ENCODE data around the gene LRSAM1.

Gene LRSAM1

DNA sequence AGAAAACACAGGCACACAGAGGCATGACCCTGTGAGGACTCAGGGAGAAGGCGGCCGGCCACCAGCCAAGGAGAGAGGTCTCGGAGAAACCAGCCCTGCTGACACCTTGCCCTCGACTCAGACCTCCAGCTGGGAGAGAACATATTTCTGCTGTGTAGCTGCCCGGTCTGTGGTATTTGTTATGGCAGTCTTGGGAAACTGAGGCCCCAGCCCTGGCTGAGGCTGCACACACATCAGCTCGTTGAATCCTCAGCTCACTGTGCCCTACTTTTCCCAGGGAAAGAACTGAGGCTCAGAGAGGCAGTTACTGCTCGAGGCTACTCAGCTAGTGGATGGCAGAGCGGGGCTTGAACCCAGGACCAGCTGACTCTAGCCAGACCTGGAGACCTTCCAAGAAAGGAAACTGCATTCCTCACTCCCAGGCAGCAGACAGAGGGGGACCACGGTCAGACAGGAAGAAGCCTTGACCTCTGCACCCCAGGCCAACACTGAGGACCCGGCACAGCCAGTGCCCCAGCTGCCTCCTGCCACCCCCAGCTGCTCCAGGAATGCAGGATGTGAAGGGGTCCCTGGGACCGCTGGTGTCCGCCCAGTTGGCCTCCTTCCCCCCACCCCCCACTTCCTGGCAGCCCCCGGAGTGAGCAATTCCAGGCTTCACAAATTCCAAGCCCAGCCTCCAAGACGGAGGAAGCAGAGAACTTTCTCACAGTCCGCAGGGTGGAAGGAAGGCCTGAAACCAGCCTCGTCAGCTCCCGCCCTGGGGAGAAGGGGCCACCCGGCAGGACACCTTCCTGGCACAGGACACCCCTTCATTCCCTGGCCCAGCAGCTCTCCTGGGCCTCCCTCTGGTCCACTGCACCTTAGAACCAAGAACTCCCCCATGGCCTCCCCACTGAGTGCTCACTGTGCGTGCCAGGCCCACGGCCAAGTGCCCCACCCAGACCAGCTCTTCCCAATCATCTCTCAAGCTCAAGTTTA lies 69.9 kb downstream of the LRSAM1 start:
- Mint-ChIP-seq H3K36me3 (ENCODE audit: low read depth) (peaks cover 25% of the 10 kb centered on the region), H3K4me3 (no peak overlapping the region), H3K27ac (no peak overlapping the region), H3K9me3 (peaks cover 15% of the 10 kb centered on the region), H3K27me3 (no peaks in the 10 kb centered on the region), H3K4me1 (ENCODE audit: low read depth) (peaks cover 9% of the 10 kb centered on the region)

- peaks cover 19% of the 10 kb centered on the region for H3K9me3 Mint-ChIP-seq
- H3K4me3 Mint-ChIP-seq: no peak overlapping the region
- H3K4me1 Mint-ChIP-seq (ENCODE audit: low read depth): peaks cover 9% of the 10 kb centered on the region
- no peaks in the 10 kb centered on the region for H3K27me3 Mint-ChIP-seq
- no peak overlapping the region for H3K27ac Mint-ChIP-seq
- peaks cover 29% of the 10 kb centered on the region for H3K36me3 Mint-ChIP-seq (ENCODE audit: low read depth)
Observed at GRCh38 chr9:127521919-127522304, 70.6 kb downstream of the LRSAM1 start.

DNA sequence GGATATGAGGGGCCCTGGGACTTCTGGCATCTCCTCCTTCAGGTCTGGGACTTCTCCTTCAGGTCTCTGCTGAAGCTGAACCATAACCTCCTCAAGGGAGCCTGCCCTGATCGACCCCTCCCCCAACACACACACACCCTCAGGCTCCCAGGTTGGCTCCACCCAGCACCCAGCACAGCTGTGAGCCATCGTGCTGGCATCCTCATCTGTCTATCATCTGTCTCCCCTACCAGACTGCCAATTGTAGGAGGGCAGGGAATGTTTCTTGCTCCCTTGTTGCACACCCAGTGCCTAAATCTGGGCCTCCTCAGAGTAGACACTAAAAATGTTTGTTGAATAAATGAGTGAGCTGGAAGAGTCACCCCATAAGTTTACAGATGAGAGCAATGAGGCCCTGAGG lies 71.4 kb downstream of the LRSAM1 start:
- H3K27ac Mint-ChIP-seq: no peak overlapping the region
- H3K27me3 Mint-ChIP-seq: no peaks in the 10 kb centered on the region
- peaks cover 19% of the 10 kb centered on the region for H3K9me3 Mint-ChIP-seq
- H3K36me3 Mint-ChIP-seq (ENCODE audit: low read depth): peaks cover 29% of the 10 kb centered on the region
- H3K4me1 Mint-ChIP-seq (ENCODE audit: low read depth): peaks cover 9% of the 10 kb centered on the region
- H3K4me3 Mint-ChIP-seq: no peak overlapping the region

DNA sequence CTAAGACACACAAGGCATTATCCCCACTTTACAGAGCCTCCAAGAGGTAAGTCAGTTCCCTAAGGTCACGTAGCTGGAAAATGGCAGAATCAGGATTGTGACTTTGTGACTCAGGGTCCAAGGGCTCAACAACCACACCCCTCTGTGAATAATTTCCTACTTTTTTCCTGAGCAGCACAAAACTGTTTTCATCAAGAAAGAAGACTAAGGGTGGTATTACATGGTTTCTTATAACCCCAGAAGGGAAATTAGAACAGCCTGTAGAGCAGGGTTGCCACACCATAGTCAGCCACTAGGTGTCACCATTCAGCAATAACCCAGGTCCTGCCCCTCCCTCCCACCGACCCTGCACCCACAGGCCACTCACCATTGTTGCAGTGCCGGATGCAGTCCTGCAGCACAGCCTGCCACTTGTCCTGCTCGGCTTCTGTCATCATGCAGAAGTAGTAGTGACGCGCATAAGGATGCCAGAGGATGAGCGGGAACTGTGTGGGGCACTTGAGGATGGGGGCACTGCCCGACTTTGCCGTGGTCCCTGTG lies 72.1 kb downstream of the LRSAM1 start:
- Mint-ChIP-seq H3K4me1 (ENCODE audit: low read depth) (peaks cover 9% of the 10 kb centered on the region), H3K27me3 (no peaks in the 10 kb centered on the region), H3K36me3 (ENCODE audit: low read depth) (peaks cover 29% of the 10 kb centered on the region), H3K4me3 (no peak overlapping the region), H3K27ac (no peak overlapping the region), H3K9me3 (peaks cover 19% of the 10 kb centered on the region)

GRCh38 chr9:127524373-127524772 lies 73.1 kb downstream of the LRSAM1 start:
- H3K9me3 Mint-ChIP-seq: peaks cover 19% of the 10 kb centered on the region
- H3K36me3 Mint-ChIP-seq (ENCODE audit: low read depth): peaks cover 29% of the 10 kb centered on the region
- no peaks in the 10 kb centered on the region for H3K27me3 Mint-ChIP-seq
- no peak overlapping the region for H3K4me3 Mint-ChIP-seq
- H3K27ac Mint-ChIP-seq: no peak overlapping the region
- peaks cover 4% of the 10 kb centered on the region for H3K4me1 Mint-ChIP-seq (ENCODE audit: low read depth)

GRCh38 chr9:127525401-127526188 lies 74.3 kb downstream of the LRSAM1 start:
- Mint-ChIP-seq H3K27ac (no peak overlapping the region), H3K27me3 (no peaks in the 10 kb centered on the region), H3K36me3 (ENCODE audit: low read depth) (peaks cover 29% of the 10 kb centered on the region), H3K4me3 (no peak overlapping the region), H3K4me1 (ENCODE audit: low read depth) (no peaks in the 10 kb centered on the region), H3K9me3 (peaks cover 19% of the 10 kb centered on the region)

GRCh38 chr9:127526655-127527559 lies 75.6 kb downstream of the LRSAM1 start:
- H3K9me3 Mint-ChIP-seq: peaks cover 19% of the 10 kb centered on the region
- H3K27ac Mint-ChIP-seq: no peak overlapping the region
- H3K36me3 Mint-ChIP-seq (ENCODE audit: low read depth): peaks cover 29% of the 10 kb centered on the region
- H3K4me1 Mint-ChIP-seq (ENCODE audit: low read depth): no peaks in the 10 kb centered on the region
- no peaks in the 10 kb centered on the region for H3K27me3 Mint-ChIP-seq
- no peak overlapping the region for H3K4me3 Mint-ChIP-seq

GRCh38 chr9:127527560-127528268 lies 76.4 kb downstream of the LRSAM1 start:
- Mint-ChIP-seq H3K27me3 (no peaks in the 10 kb centered on the region), H3K9me3 (peaks cover 18% of the 10 kb centered on the region), H3K4me3 (no peak overlapping the region), H3K4me1 (ENCODE audit: low read depth) (no peaks in the 10 kb centered on the region), H3K36me3 (ENCODE audit: low read depth) (peaks cover 28% of the 10 kb centered on the region), H3K27ac (no peak overlapping the region)

- H3K36me3 Mint-ChIP-seq (ENCODE audit: low read depth): peaks cover 20% of the 10 kb centered on the region
- no peak overlapping the region for H3K4me3 Mint-ChIP-seq
- H3K9me3 Mint-ChIP-seq: peaks cover 15% of the 10 kb centered on the region
- no peaks in the 10 kb centered on the region for H3K27me3 Mint-ChIP-seq
- no peak overlapping the region for H3K27ac Mint-ChIP-seq
- H3K4me1 Mint-ChIP-seq (ENCODE audit: low read depth): no peaks in the 10 kb centered on the region
Observed at GRCh38 chr9:127528422-127529251, 77.3 kb downstream of the LRSAM1 start.

GRCh38 chr9:127529671-127530070 lies 78.4 kb downstream of the LRSAM1 start:
- no peaks in the 10 kb centered on the region for H3K27me3 Mint-ChIP-seq
- no peaks in the 10 kb centered on the region for H3K4me1 Mint-ChIP-seq (ENCODE audit: low read depth)
- H3K27ac Mint-ChIP-seq: no peak overlapping the region
- H3K36me3 Mint-ChIP-seq (ENCODE audit: low read depth): peaks cover 17% of the 10 kb centered on the region
- peaks cover 15% of the 10 kb centered on the region for H3K9me3 Mint-ChIP-seq
- H3K4me3 Mint-ChIP-seq: no peak overlapping the region

DNA sequence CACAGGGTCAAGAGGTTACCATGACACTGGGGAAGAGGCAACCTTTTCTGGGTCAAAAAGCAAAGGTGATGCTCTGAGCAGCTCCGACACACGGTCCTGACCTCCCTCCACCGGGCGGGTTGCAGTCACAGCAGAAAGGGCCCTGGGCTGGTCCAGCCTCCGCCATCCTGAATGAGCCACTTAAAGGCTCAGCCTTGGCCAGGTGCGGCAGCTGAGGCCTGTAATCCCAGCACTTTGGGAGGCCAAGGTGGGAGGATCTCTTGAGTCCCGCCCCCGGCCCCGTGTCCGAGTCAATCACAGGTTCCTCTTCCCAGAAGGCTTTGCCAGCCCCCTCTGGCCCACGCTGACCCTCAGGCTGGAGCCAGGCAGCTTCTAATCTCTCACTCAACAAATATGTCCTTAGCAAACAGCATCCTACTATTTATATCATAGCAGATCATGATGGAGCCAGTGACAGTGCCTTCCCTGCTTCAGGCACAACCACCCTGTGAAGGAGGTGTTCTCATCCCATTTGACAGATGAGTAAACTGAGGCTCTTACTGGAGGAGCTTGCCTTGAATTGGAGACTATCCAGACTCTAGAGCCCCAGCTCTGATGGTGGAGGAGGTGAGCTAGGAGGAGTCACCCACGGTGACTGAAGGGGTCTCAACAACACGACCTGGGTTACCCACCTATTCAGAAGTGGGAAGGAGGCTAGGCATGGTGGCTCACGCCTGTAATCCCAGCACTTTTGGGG lies 79.1 kb downstream of the LRSAM1 start:
- Mint-ChIP-seq H3K4me3 (no peak overlapping the region), H3K9me3 (peaks cover 9% of the 10 kb centered on the region), H3K27ac (no peak overlapping the region), H3K36me3 (ENCODE audit: low read depth) (peaks cover 10% of the 10 kb centered on the region), H3K27me3 (no peaks in the 10 kb centered on the region), H3K4me1 (ENCODE audit: low read depth) (no peaks in the 10 kb centered on the region)

GRCh38 chr9:127531676-127532075 lies 80.4 kb downstream of the LRSAM1 start:
- Mint-ChIP-seq H3K4me3 (no peak overlapping the region), H3K36me3 (ENCODE audit: low read depth) (no peaks in the 10 kb centered on the region), H3K27me3 (no peaks in the 10 kb centered on the region), H3K4me1 (ENCODE audit: low read depth) (no peaks in the 10 kb centered on the region), H3K27ac (no peak overlapping the region), H3K9me3 (no peaks in the 10 kb centered on the region)
